Naive thymus-derived CD8-positive, alpha-beta T cell (primary cell): Measurements from ENCODE around the gene BTBD9. TPM values are rescaled to one million over a fixed set of nuclear protein-coding genes. Genes with fewer than 3 reads are reported as not detected.

Experiments used
- polyA plus RNA-seq, 3 donors: library from polyadenylated mRNA; unstranded; fragments of 300-500 nt; fragmentation: Illumina TruSeq; gene quantifications; one replicate each; pipeline ENCODE4 v1.2.3, GENCODE V29; 2021
- total RNA-seq, 8 experiments: library from RNA in 2 of 8; stranded (reverse) in 2 of 8; gene quantifications; one replicate each; pipeline ENCODE4 v1.2.3 and lab custom pipeline; 2021 to 2026

The BTBD9 gene
- total and polyA plus RNA-seq, 5 experiments from 2014 or later, result 9.3 to 32.2 (median 10.6) TPM

Other genes starting within 250 kb of the BTBD9 start
- gene GLO1, start 63.2 kb upstream of the BTBD9 start, total RNA-seq, result 10 to 100 TPM; 30.7 to 30.8 TPM
- 100 to 1,000 TPM in 1 of 3 donors, 10 to 100 TPM in 2; 74.1 to 103 (median 80.1) TPM for gene GLO1, start 63.2 kb upstream of the BTBD9 start, polyA plus RNA-seq
- not detected for gene DNAH8, start 75.4 kb upstream of the BTBD9 start, total RNA-seq
- not detected for gene DNAH8, start 75.4 kb upstream of the BTBD9 start, polyA plus RNA-seq